ENCODE results near the gene CXorf58. TPM values are rescaled to one million over a fixed set of nuclear protein-coding genes. Genes with fewer than 3 reads are reported as not detected.

CXorf58 gene
- total and polyA plus RNA-seq, 2 donors (not counting 1 experiment from before 2014, with no cell fraction given), result 0.07 TPM; not detected in 1

- ChIA-PET POLR2A (no interaction called here), CTCF (no interaction called here)
- Mint-ChIP-seq H3K27ac (no peak overlapping the region), H3K27me3 (no peaks in the 10 kb centered on the region), H3K9me3 (ENCODE audit: insufficient read depth) (no peaks in the 10 kb centered on the region), H3K4me1 (no peaks in the 10 kb centered on the region), H3K4me3 (no peak overlapping the region)
- H3K27me3 ChIP-seq (replicated peaks in 1 of 4; ENCODE audit: control extremely low read depth in 1 of 4, control insufficient read depth in 3 of 4, insufficient read depth in 4 of 4, low read length in 3 of 4), result no peaks in the 10 kb centered on the region
- H3K79me2 ChIP-seq (ENCODE audit: control insufficient read depth, insufficient read depth, low read length), result no peaks in the 10 kb centered on the region
- intact Hi-C loops (cut with micrococcal nuclease), result no loop called here
- no peaks in the 10 kb centered on the region for H4K20me1 ChIP-seq (ENCODE audit: control insufficient read depth, insufficient read depth, low read length, poor library complexity, severe bottlenecking)
- H3K4me1 ChIP-seq (ENCODE audit: control insufficient read depth in 2 of 2, insufficient read depth in 2 of 2, low read length in 2 of 2), result no peaks in the 10 kb centered on the region
- no peaks in the 10 kb centered on the region for H3K9me3 ChIP-seq (ENCODE audit: control extremely low read depth in 1 of 3, control insufficient read depth in 2 of 3, insufficient read depth in 1 of 3, low read length in 2 of 3)
- ATAC-seq (ENCODE audit: low read depth) (no peak), DNase-seq (no peak)
- no peak overlapping the region for H3K4me2 ChIP-seq (replicated peaks; ENCODE audit: low read depth, low read length, poor library complexity, severe bottlenecking)
- no peak overlapping the region for H3K27ac ChIP-seq (ENCODE audit: low read length in 2 of 2)
- no CpG with 5 or more reads among the region's 1 CpG for WGBS (ENCODE audit: insufficient coverage)
- no peaks in the 10 kb centered on the region for H3K36me3 ChIP-seq (replicated peaks in 1 of 2; ENCODE audit: control extremely low read depth in 1 of 2, control insufficient read depth in 1 of 2, extremely low read depth in 1 of 2, insufficient read depth in 2 of 2, low read length in 1 of 2)
- H2AFZ ChIP-seq (ENCODE audit: insufficient read depth, low read depth, low read length, poor library complexity, severe bottlenecking), result no peak overlapping the region
- no peak overlapping the region for H3K9ac ChIP-seq (ENCODE audit: low read length)
- H3K4me3 ChIP-seq (ENCODE audit: control extremely low read depth in 1 of 5, extremely low read depth in 1 of 5, insufficient read depth in 1 of 5, low read depth in 2 of 5, low read length in 4 of 5), result no peak overlapping the region
- no peak for TF ChIP-seq CTCF (IDR thresholded peaks at IDR 0.05)
- TF ChIP-seq EZH2 (IDR thresholded peaks at IDR 0.05; ENCODE audit: borderline replicate concordance, insufficient read depth, low read depth, low read length, poor library complexity, severe bottlenecking), result no peak
Observed at GRCh38 chrX:23939203-23939602, 31.4 kb downstream of the CXorf58 start.

GRCh38 chrX:23944234-23944633 is 36.4 kb downstream of the CXorf58 start:
- CTCF ChIA-PET, result no interaction called here

More at GRCh38 chrX:23944234-23944633, 36.4 kb downstream of the CXorf58 start:
- Histone ChIP-seq H2AFZ (ENCODE audit: insufficient read depth, low read depth, low read length, poor library complexity, severe bottlenecking) (no peak overlapping the region), H3K27ac (ENCODE audit: low read length in 2 of 2) (no peak overlapping the region), H3K9me3 (ENCODE audit: control extremely low read depth in 1 of 3, control insufficient read depth in 2 of 3, insufficient read depth in 1 of 3, low read length in 2 of 3) (no peaks in the 10 kb centered on the region), H3K36me3 (replicated peaks in 1 of 2; ENCODE audit: control extremely low read depth in 1 of 2, control insufficient read depth in 1 of 2, extremely low read depth in 1 of 2, insufficient read depth in 2 of 2, low read length in 1 of 2) (no peaks in the 10 kb centered on the region), H3K27me3 (replicated peaks in 1 of 4; ENCODE audit: control extremely low read depth in 1 of 4, control insufficient read depth in 3 of 4, insufficient read depth in 4 of 4, low read length in 3 of 4) (no peaks in the 10 kb centered on the region), H3K4me2 (replicated peaks; ENCODE audit: low read depth, low read length, poor library complexity, severe bottlenecking) (no peak overlapping the region), H3K79me2 (ENCODE audit: control insufficient read depth, insufficient read depth, low read length) (no peaks in the 10 kb centered on the region), H3K4me3 (ENCODE audit: control extremely low read depth in 1 of 5, extremely low read depth in 1 of 5, insufficient read depth in 1 of 5, low read depth in 2 of 5, low read length in 4 of 5) (no peak overlapping the region), H3K9ac (ENCODE audit: low read length) (no peak overlapping the region), H3K4me1 (ENCODE audit: control insufficient read depth in 2 of 2, insufficient read depth in 2 of 2, low read length in 2 of 2) (no peaks in the 10 kb centered on the region), H4K20me1 (ENCODE audit: control insufficient read depth, insufficient read depth, low read length, poor library complexity, severe bottlenecking) (no peaks in the 10 kb centered on the region)
- H3K9me3 Mint-ChIP-seq (ENCODE audit: insufficient read depth), result no peaks in the 10 kb centered on the region
- intact Hi-C loops (cut with micrococcal nuclease), result no loop called here
- TF ChIP-seq EZH2 (IDR thresholded peaks at IDR 0.05; ENCODE audit: borderline replicate concordance, insufficient read depth, low read depth, low read length, poor library complexity, severe bottlenecking) (no peak), CTCF (IDR thresholded peaks at IDR 0.05) (no peak)
- no peak overlapping the region for H3K27ac Mint-ChIP-seq
- H3K4me3 Mint-ChIP-seq, result no peak overlapping the region
- WGBS (ENCODE audit: insufficient coverage), result no CpG with 5 or more reads among the region's 1 CpG
- no peaks in the 10 kb centered on the region for H3K27me3 Mint-ChIP-seq
- ATAC-seq (ENCODE audit: low read depth), result no peak
- no peak for DNase-seq
- H3K4me1 Mint-ChIP-seq, result no peaks in the 10 kb centered on the region
- POLR2A ChIA-PET, result no interaction called here
